Measurements from ENCODE around the gene ZNF687. TPM values are rescaled to one million over a fixed set of nuclear protein-coding genes. Genes with fewer than 3 reads are reported as not detected.
A peak's percentile ranks its signal among the peaks of the same experiment; 100 is the strongest.

Gene ZNF687
- total RNA-seq, 1 experiment from 2014 or later, result 56.8 TPM

- TF ChIP-seq AFF4 (CRISPR knock-in tag; IDR thresholded peaks at IDR 0.05; ENCODE audit: borderline replicate concordance) (no peak), NFE2L1 (CRISPR knock-in tag; IDR thresholded peaks at IDR 0.05) (no peak)
These were observed 8.7 kb downstream of the ZNF687 start (continued) for GRCh38 chr1:151290709-151291303.

GRCh38 chr1:151292207-151293030 is 10.3 kb downstream of the ZNF687 start:
- DNase-seq (ENCODE audit: low spot score), result no peak
- Mint-ChIP-seq H3K9me3 (no peaks in the 10 kb centered on the region), H3K4me3 (no peak overlapping the region), H3K4me1 (peaks cover 30% of the 10 kb centered on the region), H3K27ac (no peak overlapping the region; the same call in 1 of the 2 replicates), H3K36me3 (peaks cover 45% of the 10 kb centered on the region), H3K27me3 (ENCODE audit: low read depth) (no peaks in the 10 kb centered on the region)
- POLR2A ChIA-PET, result interaction anchor here (0.5 to 1.5 kb wide), 4 partner anchors 9 to 1105 kb away, joined by 3 to 6 read pairs (median 5); partner anchors contain the start of gene ZNF687
- peak; percentile 56 for TF ChIP-seq USF2 (CRISPR knock-in tag; IDR thresholded peaks at IDR 0.05)
- TF ChIP-seq, protein P1, sequence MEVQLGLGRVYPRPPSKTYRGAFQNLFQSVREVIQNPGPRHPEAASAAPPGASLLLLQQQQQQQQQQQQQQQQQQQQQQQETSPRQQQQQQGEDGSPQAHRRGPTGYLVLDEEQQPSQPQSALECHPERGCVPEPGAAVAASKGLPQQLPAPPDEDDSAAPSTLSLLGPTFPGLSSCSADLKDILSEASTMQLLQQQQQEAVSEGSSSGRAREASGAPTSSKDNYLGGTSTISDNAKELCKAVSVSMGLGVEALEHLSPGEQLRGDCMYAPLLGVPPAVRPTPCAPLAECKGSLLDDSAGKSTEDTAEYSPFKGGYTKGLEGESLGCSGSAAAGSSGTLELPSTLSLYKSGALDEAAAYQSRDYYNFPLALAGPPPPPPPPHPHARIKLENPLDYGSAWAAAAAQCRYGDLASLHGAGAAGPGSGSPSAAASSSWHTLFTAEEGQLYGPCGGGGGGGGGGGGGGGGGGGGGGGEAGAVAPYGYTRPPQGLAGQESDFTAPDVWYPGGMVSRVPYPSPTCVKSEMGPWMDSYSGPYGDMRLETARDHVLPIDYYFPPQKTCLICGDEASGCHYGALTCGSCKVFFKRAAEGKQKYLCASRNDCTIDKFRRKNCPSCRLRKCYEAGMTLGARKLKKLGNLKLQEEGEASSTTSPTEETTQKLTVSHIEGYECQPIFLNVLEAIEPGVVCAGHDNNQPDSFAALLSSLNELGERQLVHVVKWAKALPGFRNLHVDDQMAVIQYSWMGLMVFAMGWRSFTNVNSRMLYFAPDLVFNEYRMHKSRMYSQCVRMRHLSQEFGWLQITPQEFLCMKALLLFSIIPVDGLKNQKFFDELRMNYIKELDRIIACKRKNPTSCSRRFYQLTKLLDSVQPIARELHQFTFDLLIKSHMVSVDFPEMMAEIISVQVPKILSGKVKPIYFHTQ (CRISPR knock-in tag; IDR thresholded peaks at IDR 0.05), result no peak
- TF ChIP-seq AFF4 (CRISPR knock-in tag; IDR thresholded peaks at IDR 0.05; ENCODE audit: borderline replicate concordance), result 0 out of 2 replicates have a peak, but pooled peaks have one; percentile 27
- TF ChIP-seq NFATC4 (CRISPR knock-in tag; IDR thresholded peaks at IDR 0.05), result 0 out of 2 replicates have a peak, but pooled peaks have one; percentile 46
- ATAC-seq, result peak; percentile 43
- CTCF ChIA-PET, result interaction anchor here (1.0 to 5.5 kb wide), 5 partner anchors 9 to 48 kb away, joined by 3 to 36 read pairs (median 9); partner anchors contain the start of gene PI4KB

GRCh38 chr1:151293093-151293492 is 11.0 kb downstream of the ZNF687 start:
- H3K36me3 Mint-ChIP-seq, result peaks cover 49% of the 10 kb centered on the region
- H3K4me3 Mint-ChIP-seq, result no peak overlapping the region
- peaks cover 30% of the 10 kb centered on the region for H3K4me1 Mint-ChIP-seq
- CTCF ChIA-PET, result interaction anchor here (1.0 to 5.5 kb wide), 5 partner anchors 8 to 47 kb away, joined by 3 to 36 read pairs (median 9); partner anchors contain the start of gene PI4KB
- POLR2A ChIA-PET, result interaction anchor here (1.1 to 1.8 kb wide), 4 partner anchors 8 to 34 kb away, joined by 3 to 7 read pairs (median 6); partner anchors contain the start of genes PI4KB and ZNF687
- no peaks in the 10 kb centered on the region for H3K9me3 Mint-ChIP-seq
- no peak for ATAC-seq
- no peak overlapping the region for H3K27ac Mint-ChIP-seq
- DNase-seq (ENCODE audit: low spot score), result no peak
- no peaks in the 10 kb centered on the region for H3K27me3 Mint-ChIP-seq (ENCODE audit: low read depth)
- TF ChIP-seq STAT6 (CRISPR knock-in tag; conservative IDR thresholded peaks at IDR 0.05; ENCODE audit: low read depth) (no peak), ZNF532 (CRISPR knock-in tag; IDR thresholded peaks at IDR 0.05; ENCODE audit: borderline replicate concordance) (no peak), JAZF1 (CRISPR knock-in tag; IDR thresholded peaks at IDR 0.05) (no peak), TEAD1 (CRISPR knock-in tag; IDR thresholded peaks at IDR 0.05) (no peak)
